ENCODE data around the gene JARID2. TPM values are rescaled to one million over a fixed set of nuclear protein-coding genes. Genes with fewer than 3 reads are reported as not detected.

The JARID2 gene
- total and polyA plus RNA-seq, 4 donors, result 3.8 to 14.8 (median 12.0) TPM

DNA sequence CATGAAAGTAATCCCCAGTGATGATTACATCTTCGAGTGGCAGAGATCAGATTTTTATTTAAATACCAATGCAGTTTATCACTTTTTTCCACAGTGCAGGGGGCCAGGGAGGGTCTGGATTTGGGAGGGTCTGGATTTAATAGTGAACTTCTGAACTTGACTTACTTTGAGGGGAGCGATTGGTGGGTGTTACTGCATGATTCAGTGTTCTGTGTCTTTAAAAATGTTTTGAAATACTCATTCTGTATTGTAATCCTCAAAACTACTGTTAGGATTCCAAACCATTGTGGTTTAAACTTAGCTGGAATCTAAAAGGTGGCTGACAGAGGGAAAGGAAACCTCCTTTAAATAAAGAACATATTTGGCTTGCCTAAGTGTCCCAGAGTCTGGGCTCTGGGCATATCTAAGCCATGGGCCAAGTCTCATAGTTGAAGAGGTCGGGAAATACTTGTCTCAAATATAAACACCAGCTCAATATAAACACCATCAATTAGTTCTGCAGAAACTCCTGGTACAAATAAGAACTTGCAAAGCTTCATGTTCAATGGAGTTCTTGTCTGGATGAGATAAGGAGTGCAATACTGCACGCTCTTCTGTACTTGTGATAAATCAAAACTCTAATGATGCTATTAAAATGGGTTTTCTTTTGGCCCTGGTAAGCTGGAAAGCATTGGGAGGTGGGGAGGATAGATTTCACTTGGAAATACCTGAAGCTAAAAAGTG lies 14.4 kb downstream of the JARID2 start:
- Histone ChIP-seq H3K36me3 (ENCODE audit: control insufficient read depth in 4 of 4, insufficient read depth in 4 of 4, low read length in 4 of 4) (no peaks in the 10 kb centered on the region), H3K4me1 (ENCODE audit: control insufficient read depth in 5 of 5, insufficient read depth in 5 of 5, low read length in 5 of 5) (peaks cover 5 to 66% (median 40%) of the 10 kb centered on the region in 5 donors), H3K9me3 (ENCODE audit: control insufficient read depth in 4 of 4, insufficient read depth in 3 of 4, low read length in 3 of 4) (no peaks in the 10 kb centered on the region), H3K9ac (ENCODE audit: insufficient read depth in 1 of 2, low read length in 2 of 2) (no peak overlapping the region), H3K4me3 (no peak overlapping the region), H3K27me3 (ENCODE audit: control insufficient read depth in 3 of 3, insufficient read depth in 3 of 3, low read length in 2 of 3) (no peaks in the 10 kb centered on the region), H3K27ac (ENCODE audit: low read depth in 1 of 2, low read length in 1 of 2) (no peak overlapping the region)
- WGBS, 2 donors, result 44 to 46% methylated on average over 4 of the region's 4 CpGs
- no peak for TF ChIP-seq CTCF (IDR thresholded peaks at IDR 0.05; ENCODE audit: control extremely low read depth, extremely low read depth)
- DNase-seq (peak in 2 of 3 donors; percentile 46 to 57), ATAC-seq (ENCODE audit: insufficient read depth, low FRiP score) (no peak)

DNA sequence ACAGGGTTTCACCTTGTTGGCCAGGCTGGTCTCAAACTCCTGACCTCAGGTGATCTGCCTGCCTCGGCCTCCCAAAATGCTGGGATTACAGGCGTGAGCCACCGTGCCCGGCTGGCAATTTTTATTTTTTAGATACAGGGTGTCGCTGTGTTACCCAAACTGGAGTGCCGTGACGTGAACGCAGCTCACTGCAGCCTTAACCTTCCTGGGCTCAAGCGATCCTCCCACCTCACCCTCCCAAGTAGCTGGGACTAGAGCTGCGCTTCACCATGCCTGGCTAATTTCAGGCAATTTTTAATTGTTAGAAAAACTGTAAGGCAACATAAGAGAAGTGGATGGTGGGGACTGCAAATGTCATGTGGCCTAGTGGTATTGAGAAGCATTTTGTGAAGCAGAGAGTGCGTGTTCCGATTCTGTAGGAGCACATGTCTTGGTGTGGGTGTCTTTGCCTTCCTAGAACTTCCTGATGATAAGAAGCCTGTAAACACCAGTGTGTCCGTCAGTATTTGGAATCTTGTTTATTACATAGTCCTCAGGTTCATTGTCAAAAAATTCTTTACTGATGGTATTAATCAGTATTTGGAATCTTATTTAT lies 18.0 kb downstream of the JARID2 start:
- H3K4me3 ChIP-seq, result no peak overlapping the region
- H3K9me3 ChIP-seq (ENCODE audit: control insufficient read depth in 4 of 4, insufficient read depth in 3 of 4, low read length in 3 of 4), result no peaks in the 10 kb centered on the region
- no peak overlapping the region for H3K27ac ChIP-seq (ENCODE audit: low read depth in 1 of 2, low read length in 1 of 2)
- H3K27me3 ChIP-seq (ENCODE audit: control insufficient read depth in 3 of 3, insufficient read depth in 3 of 3, low read length in 2 of 3), result no peaks in the 10 kb centered on the region
- no peak for DNase-seq
- H3K9ac ChIP-seq (ENCODE audit: insufficient read depth in 1 of 2, low read length in 2 of 2), result no peak overlapping the region
- peaks cover 17 to 72% (median 55%) of the 10 kb centered on the region in 5 donors for H3K4me1 ChIP-seq (ENCODE audit: control insufficient read depth in 5 of 5, insufficient read depth in 5 of 5, low read length in 5 of 5)
- no peak for ATAC-seq (ENCODE audit: insufficient read depth, low FRiP score)
- 79 to 87% methylated on average over 13 of the region's 13 CpGs for WGBS, 2 donors
- TF ChIP-seq CTCF (IDR thresholded peaks at IDR 0.05; ENCODE audit: control extremely low read depth, extremely low read depth), result no peak
- H3K36me3 ChIP-seq (ENCODE audit: control insufficient read depth in 4 of 4, insufficient read depth in 4 of 4, low read length in 4 of 4), result no peaks in the 10 kb centered on the region

DNA sequence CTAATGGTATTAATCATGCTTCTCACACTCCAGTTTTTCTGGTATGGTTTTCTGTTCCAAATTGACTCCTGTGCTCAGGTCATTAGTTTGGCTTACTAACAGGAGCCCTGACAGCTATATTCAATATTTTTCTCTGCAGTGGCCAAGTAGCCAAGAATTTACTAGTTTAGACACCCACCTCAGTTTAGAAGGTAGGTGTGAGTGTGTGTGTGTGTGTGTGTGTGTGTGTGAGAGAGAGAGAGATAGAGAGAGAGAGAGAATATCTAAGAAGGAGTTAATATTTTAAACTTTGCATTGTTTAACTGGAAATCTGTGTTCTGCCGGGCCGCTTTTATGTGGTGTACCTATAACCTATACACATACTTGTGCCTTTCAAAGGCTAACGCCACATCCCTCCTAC lies 18.5 kb downstream of the JARID2 start:
- 60 to 80% methylated on average over 3 of the region's 3 CpGs for WGBS, 2 donors
- Histone ChIP-seq H3K36me3 (ENCODE audit: control insufficient read depth in 4 of 4, insufficient read depth in 4 of 4, low read length in 4 of 4) (no peaks in the 10 kb centered on the region), H3K27ac (ENCODE audit: low read depth in 1 of 2, low read length in 1 of 2) (no peak overlapping the region), H3K4me3 (no peak overlapping the region), H3K4me1 (ENCODE audit: control insufficient read depth in 5 of 5, insufficient read depth in 5 of 5, low read length in 5 of 5) (peaks cover 22 to 75% (median 59%) of the 10 kb centered on the region in 5 donors), H3K27me3 (ENCODE audit: control insufficient read depth in 3 of 3, insufficient read depth in 3 of 3, low read length in 2 of 3) (no peaks in the 10 kb centered on the region), H3K9me3 (ENCODE audit: control insufficient read depth in 4 of 4, insufficient read depth in 3 of 4, low read length in 3 of 4) (no peaks in the 10 kb centered on the region), H3K9ac (ENCODE audit: insufficient read depth in 1 of 2, low read length in 2 of 2) (no peak overlapping the region)
- ATAC-seq (ENCODE audit: insufficient read depth, low FRiP score), result no peak
- no peak for TF ChIP-seq CTCF (IDR thresholded peaks at IDR 0.05; ENCODE audit: control extremely low read depth, extremely low read depth)
- no peak for DNase-seq
